Thyroid gland (tissue), 4 donors: ENCODE data around the gene ITLN1. TPM values are rescaled to one million over a fixed set of nuclear protein-coding genes. Genes with fewer than 3 reads are reported as not detected.

Experiments
- DNase-seq, 2 donors: peaks; one replicate each; pipeline ENCODE4 v3.0.0-alpha.2; 2019
- H3K27ac ChIP-seq, 3 donors: fragments of 200-600 bp; sonication (generic); 1 replicate in 2 of 3; 2 replicates in 1 of 3; pipeline ENCODE4 v1.5.1; 2016 to 2019; ENCODE audit warnings: mild to moderate bottlenecking in 1 of 3, moderate library complexity in 1 of 3
- H3K27me3 ChIP-seq: fragments of 200-600 bp; sonication (generic); one replicate; pipeline ENCODE4 v1.5.1; 2019
- H3K36me3 ChIP-seq, 2 donors: fragments of 200-600 bp; sonication (generic); one replicate each; pipeline ENCODE4 v1.5.1; 2016 to 2019
- H3K4me1 ChIP-seq, 2 donors: fragments of 200-600 bp; sonication (generic); one replicate each; pipeline ENCODE4 v1.5.1; 2017 to 2019
- H3K4me3 ChIP-seq, 3 donors: fragments of 200-600 bp; sonication (generic); replicated peaks in 1 of 3; 1 replicate in 2 of 3; 2 replicates in 1 of 3; pipeline ENCODE4 v1.5.1; 2016; ENCODE audit warnings: mild to moderate bottlenecking in 1 of 3
- H3K9me3 ChIP-seq: fragments of 200-600 bp; sonication (generic); one replicate; pipeline ENCODE4 v1.5.1; 2017
- CTCF ChIP-seq, 6 experiments: fragments of 200-600 bp in 3 of 6; fragments of 450-650 bp in 3 of 6; sonication (generic) in 3 of 6; IDR thresholded peaks; one replicate each; pipeline ENCODE4 v1.5.1; 2016 to 2019; ENCODE audit warnings: antibody characterized with exemption in 6 of 6, mild to moderate bottlenecking in 2 of 6, inconsistent platforms in 1 of 6, moderate library complexity in 1 of 6
- POLR2A ChIP-seq, 2 donors: fragments of 450-650 bp; IDR thresholded peaks; one replicate each; pipeline ENCODE4 v1.6.1; 2017; ENCODE audit warnings: antibody characterized with exemption in 2 of 2, mild to moderate bottlenecking in 2 of 2, moderate library complexity in 1 of 2
- WGBS, 2 donors: methylation state at CpG; one replicate each; pipeline ENCODE4 v1.1.5; 2017; 5-methylcytosine and 5-hydroxymethylcytosine counted together
- intact Hi-C: fragments of 100-400 bp; cut with DNase I; formaldehyde crosslinking; loops from one replicate; pipeline ENCODE4 v1.15.1; 2023
- total RNA-seq, 4 donors: library from RNA; depleted of rRNA; stranded (reverse); fragments of >200 nt; gene quantifications; one replicate each; pipeline ENCODE4 v1.2.3, GENCODE V29; 2016

The ITLN1 gene
- total RNA-seq, 4 donors from 2014 or later, result not detected

GRCh38 chr1:160911925-160912324 lies 26.9 kb upstream of the ITLN1 start:
- Histone ChIP-seq H3K4me3 (no peak overlapping the region), H3K27ac (peak overlapping the region in 1 of 3 donors; percentile 13), H3K4me1 (peaks cover 15 to 16% of the 10 kb centered on the region in 2 donors), H3K9me3 (no peaks in the 10 kb centered on the region), H3K27me3 (no peaks in the 10 kb centered on the region), H3K36me3 (no peaks in the 10 kb centered on the region)
- DNase-seq, result no peak
- WGBS, 2 donors, result 18 to 31% methylated on average over 2 of the region's 2 CpGs
- TF ChIP-seq POLR2A (IDR thresholded peaks at IDR 0.05) (no peak), CTCF (IDR thresholded peaks at IDR 0.05) (no peak)
- intact Hi-C loops, result no loop called here

- no peak for DNase-seq
Observed at GRCh38 chr1:160911441-160911840, 26.5 kb upstream of the ITLN1 start.

GRCh38 chr1:160910170-160910750 lies 25.3 kb upstream of the ITLN1 start:
- intact Hi-C loops, result no loop called here
- Histone ChIP-seq H3K4me3 (no peak overlapping the region), H3K27ac (no peak overlapping the region), H3K4me1 (peaks cover 25 to 29% of the 10 kb centered on the region in 2 donors), H3K36me3 (no peaks in the 10 kb centered on the region), H3K9me3 (no peaks in the 10 kb centered on the region), H3K27me3 (no peaks in the 10 kb centered on the region)
- 72 to 80% methylated on average over 6 of the region's 6 CpGs for WGBS, 2 donors
- no peak for TF ChIP-seq CTCF (IDR thresholded peaks at IDR 0.05)
- no peak for TF ChIP-seq POLR2A (IDR thresholded peaks at IDR 0.05)
- DNase-seq, result no peak

More at GRCh38 chr1:160911441-160911840, 26.5 kb upstream of the ITLN1 start:
- H3K27ac ChIP-seq, result peak overlapping the region in 1 of 3 donors; percentile 13
- no peak overlapping the region for H3K4me3 ChIP-seq
- TF ChIP-seq CTCF (IDR thresholded peaks at IDR 0.05), result no peak
- no peak for TF ChIP-seq POLR2A (IDR thresholded peaks at IDR 0.05)
- no peaks in the 10 kb centered on the region for H3K9me3 ChIP-seq
- peaks cover 16 to 17% of the 10 kb centered on the region in 2 donors for H3K4me1 ChIP-seq
- no peaks in the 10 kb centered on the region for H3K27me3 ChIP-seq
- H3K36me3 ChIP-seq, result no peaks in the 10 kb centered on the region
- 16 to 34% methylated on average over 7 of the region's 7 CpGs for WGBS, 2 donors
- intact Hi-C loops, result no loop called here

- H3K4me1 ChIP-seq, result peaks cover 33 to 44% of the 10 kb centered on the region in 2 donors
- H3K27me3 ChIP-seq, result no peaks in the 10 kb centered on the region
- 48 to 65% methylated on average over 7 of the region's 7 CpGs for WGBS, 2 donors
- H3K9me3 ChIP-seq, result no peaks in the 10 kb centered on the region
- peak; percentile 23 to 58 for DNase-seq
- H3K27ac ChIP-seq, result no peak overlapping the region
- no peak overlapping the region for H3K4me3 ChIP-seq
- H3K36me3 ChIP-seq, result no peaks in the 10 kb centered on the region
- TF ChIP-seq CTCF (IDR thresholded peaks at IDR 0.05) (no peak), POLR2A (IDR thresholded peaks at IDR 0.05) (no peak)
- intact Hi-C loops, result no loop called here
Observed at GRCh38 chr1:160907976-160908375, 23.0 kb upstream of the ITLN1 start.

- WGBS, 2 donors, result 62 to 72% methylated on average over 4 of the region's 4 CpGs
- no peak for DNase-seq
- no peaks in the 10 kb centered on the region for H3K36me3 ChIP-seq
- H3K9me3 ChIP-seq, result no peaks in the 10 kb centered on the region
- intact Hi-C loops, result no loop called here
- H3K4me1 ChIP-seq, result peaks cover 25 to 32% of the 10 kb centered on the region in 2 donors
- no peak overlapping the region for H3K4me3 ChIP-seq
- peak overlapping the region; percentile 43 to 61 (median 49) for H3K27ac ChIP-seq
- TF ChIP-seq POLR2A (IDR thresholded peaks at IDR 0.05) (no peak), CTCF (IDR thresholded peaks at IDR 0.05) (no peak)
- H3K27me3 ChIP-seq, result no peaks in the 10 kb centered on the region
Observed at GRCh38 chr1:160905617-160905989, 20.6 kb upstream of the ITLN1 start.
